Neural crest cell (in vitro differentiated cells): Measurements from ENCODE around the gene CLIC3. TPM values are rescaled to one million over a fixed set of nuclear protein-coding genes. Genes with fewer than 3 reads are reported as not detected.

ENCODE experiments used
- DNase-seq: peaks from one replicate; pipeline ENCODE4 v3.0.0; 2021; ENCODE audit warnings: low read depth, mixed read lengths, low spot score
- H3K27ac Mint-ChIP-seq: one replicate; pipeline ENCODE4 v1.8.0; 2021; ENCODE audit warnings: mild to moderate bottlenecking, mixed read lengths; ENCODE audit not compliant: unreplicated experiment
- H3K27me3 Mint-ChIP-seq: 2 replicates; pipeline ENCODE4 v1.8.0; 2021; ENCODE audit warnings: low read depth, mild to moderate bottlenecking, mixed read lengths
- H3K36me3 Mint-ChIP-seq: 2 replicates; pipeline ENCODE4 v1.8.0; 2021; ENCODE audit warnings: low read depth, mild to moderate bottlenecking, mixed read lengths
- H3K4me1 Mint-ChIP-seq: 2 replicates; pipeline ENCODE4 v1.8.0; 2021; ENCODE audit warnings: mixed read lengths
- H3K4me3 Mint-ChIP-seq: one replicate; pipeline ENCODE4 v1.8.0; 2021; ENCODE audit warnings: mild to moderate bottlenecking, mixed read lengths
- H3K9me3 Mint-ChIP-seq: 2 replicates; pipeline ENCODE4 v1.8.0; 2021; ENCODE audit warnings: mixed read lengths
- total RNA-seq: library from RNA; stranded (reverse); gene quantifications from 2 replicates; pipeline ENCODE4 v1.2.1, GENCODE V29; 2021
- TF ChIP-seq, protein P1 (sequence below): fragments of 200-600 bp; sonication (generic); conservative IDR thresholded peaks from 2 replicates; pipeline ENCODE4 v1.5.0; 2021; ENCODE audit warnings: antibody characterized with exemption, mild to moderate bottlenecking

CLIC3 gene
- total RNA-seq, 1 donor from 2014 or later: not detected

- TF ChIP-seq, protein P1, sequence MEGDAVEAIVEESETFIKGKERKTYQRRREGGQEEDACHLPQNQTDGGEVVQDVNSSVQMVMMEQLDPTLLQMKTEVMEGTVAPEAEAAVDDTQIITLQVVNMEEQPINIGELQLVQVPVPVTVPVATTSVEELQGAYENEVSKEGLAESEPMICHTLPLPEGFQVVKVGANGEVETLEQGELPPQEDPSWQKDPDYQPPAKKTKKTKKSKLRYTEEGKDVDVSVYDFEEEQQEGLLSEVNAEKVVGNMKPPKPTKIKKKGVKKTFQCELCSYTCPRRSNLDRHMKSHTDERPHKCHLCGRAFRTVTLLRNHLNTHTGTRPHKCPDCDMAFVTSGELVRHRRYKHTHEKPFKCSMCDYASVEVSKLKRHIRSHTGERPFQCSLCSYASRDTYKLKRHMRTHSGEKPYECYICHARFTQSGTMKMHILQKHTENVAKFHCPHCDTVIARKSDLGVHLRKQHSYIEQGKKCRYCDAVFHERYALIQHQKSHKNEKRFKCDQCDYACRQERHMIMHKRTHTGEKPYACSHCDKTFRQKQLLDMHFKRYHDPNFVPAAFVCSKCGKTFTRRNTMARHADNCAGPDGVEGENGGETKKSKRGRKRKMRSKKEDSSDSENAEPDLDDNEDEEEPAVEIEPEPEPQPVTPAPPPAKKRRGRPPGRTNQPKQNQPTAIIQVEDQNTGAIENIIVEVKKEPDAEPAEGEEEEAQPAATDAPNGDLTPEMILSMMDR: no peak
- Mint-ChIP-seq H3K36me3 (no peaks in the 10 kb centered on the region), H3K4me3 (no peak overlapping the region), H3K4me1 (peaks cover 8% of the 10 kb centered on the region), H3K27me3 (no peaks in the 10 kb centered on the region), H3K9me3 (no peaks in the 10 kb centered on the region), H3K27ac (no peak overlapping the region)
- no peak for DNase-seq
These were observed 13.2 kb downstream of the CLIC3 start for GRCh38 chr9:136983167-136983566.

GRCh38 chr9:136982232-136983051, 13.9 kb downstream of the CLIC3 start, which contains the start of gene LCNL1:
Gene LCNL1 (plus strand): TSS chr9:136982993. CDS start chr9:136983587, 594 bp downstream.
- TF ChIP-seq, protein P1: no peak
- Mint-ChIP-seq H3K4me1 (peaks cover 8% of the 10 kb centered on the region), H3K27me3 (peaks cover 4% of the 10 kb centered on the region), H3K27ac (no peak within 1 kb of the TSS), H3K36me3 (no peaks in the 10 kb centered on the region), H3K9me3 (no peaks in the 10 kb centered on the region), H3K4me3 (no peak within 1 kb of the TSS)
- DNase-seq: no peak

- Mint-ChIP-seq H3K36me3 (no peaks in the 10 kb centered on the region), H3K27ac (no peak overlapping the region), H3K9me3 (no peaks in the 10 kb centered on the region), H3K27me3 (peaks cover 7% of the 10 kb centered on the region), H3K4me1 (peaks cover 8% of the 10 kb centered on the region), H3K4me3 (no peak overlapping the region)
- TF ChIP-seq, protein P1: no peak
- no peak for DNase-seq
These were observed 14.7 kb downstream of the CLIC3 start for GRCh38 chr9:136981588-136982231.

DNA sequence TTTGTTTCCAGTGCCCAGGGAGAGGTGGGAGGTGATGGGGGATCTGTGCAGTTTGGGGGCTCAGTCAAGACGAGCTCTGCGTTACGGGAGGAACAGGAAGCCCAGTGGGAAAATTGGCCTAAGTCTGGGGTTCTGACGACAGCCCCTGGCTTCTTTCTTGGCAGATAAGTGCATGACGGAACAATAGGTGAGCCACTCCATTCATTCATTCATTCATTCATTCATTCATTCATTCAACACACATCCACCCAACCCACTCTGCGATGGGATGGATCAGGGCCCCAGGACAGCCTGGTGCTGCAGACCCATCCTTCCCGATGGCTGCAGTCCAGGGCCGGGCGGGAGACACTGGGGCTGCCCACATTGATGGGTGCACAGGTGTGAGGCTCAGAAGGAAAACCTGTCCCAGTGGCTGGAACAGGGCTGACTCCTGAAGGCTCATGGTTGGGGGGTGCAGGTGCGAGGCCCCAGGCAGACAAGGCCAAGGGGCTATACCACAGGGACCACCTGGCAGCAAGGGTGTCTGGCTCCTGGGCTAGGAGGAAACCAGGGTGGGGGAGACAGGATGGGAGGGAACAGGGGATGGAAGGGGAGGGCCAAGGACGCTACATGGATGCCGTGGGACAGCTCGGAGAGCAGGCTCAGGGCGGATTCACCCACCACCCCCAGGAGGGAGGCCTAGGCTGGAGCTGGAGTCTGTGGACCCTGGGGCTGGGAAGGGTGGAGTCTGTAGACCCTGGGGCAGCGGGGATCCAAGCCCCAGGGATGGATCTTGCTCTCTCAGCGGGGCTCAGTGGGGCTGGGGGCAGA, 15.5 kb downstream of the CLIC3 start:
- Mint-ChIP-seq H3K27me3 (peaks cover 7% of the 10 kb centered on the region), H3K36me3 (no peaks in the 10 kb centered on the region), H3K27ac (no peak overlapping the region), H3K4me1 (peaks cover 8% of the 10 kb centered on the region), H3K4me3 (no peak overlapping the region), H3K9me3 (no peaks in the 10 kb centered on the region)
- TF ChIP-seq, protein P1: no peak
- no peak for DNase-seq

- no peak for DNase-seq
These were observed 16.4 kb downstream of the CLIC3 start for GRCh38 chr9:136979769-136980587.

More at GRCh38 chr9:136979769-136980587, 16.4 kb downstream of the CLIC3 start:
- TF ChIP-seq, protein P1: no peak
- Mint-ChIP-seq H3K36me3 (no peaks in the 10 kb centered on the region), H3K4me1 (peaks cover 8% of the 10 kb centered on the region), H3K27me3 (peaks cover 7% of the 10 kb centered on the region), H3K27ac (no peak overlapping the region), H3K9me3 (no peaks in the 10 kb centered on the region), H3K4me3 (no peak overlapping the region)
